ENCODE results near the gene CMC4.

The CMC4 gene

GRCh38 chrX:155052738-155053498 lies 18.0 kb downstream of the CMC4 start:
- H3K27me3 ChIP-seq (ENCODE audit: control insufficient read depth in 1 of 2, insufficient read depth in 2 of 2, low read length in 2 of 2), result no peaks in the 10 kb centered on the region
- H3K9ac ChIP-seq (ENCODE audit: low read length), result no peak overlapping the region
- H3K36me3 ChIP-seq (ENCODE audit: insufficient read depth, low read length), result peaks cover 5% of the 10 kb centered on the region
- no peak overlapping the region for H3K4me3 ChIP-seq (ENCODE audit: low read depth in 1 of 2, low read length in 2 of 2)
- H3K9me3 ChIP-seq (ENCODE audit: low read length), result no peaks in the 10 kb centered on the region
- H3K27ac ChIP-seq (ENCODE audit: low read depth, low read length), result no peak overlapping the region
- H3K4me1 ChIP-seq (ENCODE audit: insufficient read depth, low read length), result peaks cover 8% of the 10 kb centered on the region

DNA sequence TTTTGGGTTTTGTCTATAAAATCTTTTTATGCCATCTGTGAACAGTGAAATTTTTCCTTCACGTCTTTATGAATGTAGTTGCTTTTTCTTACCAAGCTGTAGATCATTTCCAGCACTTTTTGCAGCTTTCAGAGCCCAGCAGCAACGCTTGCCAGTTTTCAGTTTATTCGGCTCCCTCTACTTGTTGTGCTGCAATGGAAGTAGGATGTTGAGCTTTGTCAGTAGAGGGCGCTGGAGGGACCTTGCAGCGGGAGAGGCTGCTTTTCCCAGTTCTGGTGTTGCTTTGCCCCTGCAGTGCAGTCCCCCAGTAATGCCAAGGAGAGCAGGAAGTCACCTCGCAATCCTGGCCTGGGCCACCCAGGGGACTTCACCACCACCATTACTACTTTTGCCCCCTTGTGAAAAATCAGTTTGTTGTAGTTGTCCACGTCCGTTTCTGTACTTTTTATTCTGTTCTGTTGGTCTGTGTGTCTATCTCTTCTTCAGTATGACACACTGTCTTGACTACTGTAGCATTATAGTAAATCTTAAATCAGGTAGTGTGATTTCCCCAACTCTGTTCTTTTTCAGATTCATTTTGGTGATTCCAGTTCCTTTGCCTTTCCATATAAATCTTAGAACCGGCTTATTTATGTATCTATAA lies 21.8 kb downstream of the CMC4 start:
- Histone ChIP-seq H3K4me3 (ENCODE audit: low read depth in 1 of 2, low read length in 2 of 2) (no peak overlapping the region), H3K4me1 (ENCODE audit: insufficient read depth, low read length) (no peaks in the 10 kb centered on the region), H3K27me3 (ENCODE audit: control insufficient read depth in 1 of 2, insufficient read depth in 2 of 2, low read length in 2 of 2) (no peaks in the 10 kb centered on the region), H3K36me3 (ENCODE audit: insufficient read depth, low read length) (peaks cover 12% of the 10 kb centered on the region), H3K9ac (ENCODE audit: low read length) (no peak overlapping the region), H3K9me3 (ENCODE audit: low read length) (no peaks in the 10 kb centered on the region), H3K27ac (ENCODE audit: low read depth, low read length) (no peak overlapping the region)

- H3K27me3 ChIP-seq (ENCODE audit: control insufficient read depth in 1 of 2, insufficient read depth in 2 of 2, low read length in 2 of 2), result no peaks in the 10 kb centered on the region
- H3K27ac ChIP-seq (ENCODE audit: low read depth, low read length), result no peak overlapping the region
- no peaks in the 10 kb centered on the region for H3K4me1 ChIP-seq (ENCODE audit: insufficient read depth, low read length)
- H3K9ac ChIP-seq (ENCODE audit: low read length), result no peak overlapping the region
- no peak overlapping the region for H3K4me3 ChIP-seq (ENCODE audit: low read depth in 1 of 2, low read length in 2 of 2)
- peaks cover 12% of the 10 kb centered on the region for H3K36me3 ChIP-seq (ENCODE audit: insufficient read depth, low read length)
- no peaks in the 10 kb centered on the region for H3K9me3 ChIP-seq (ENCODE audit: low read length)
Observed at GRCh38 chrX:155046811-155047528, 24.0 kb downstream of the CMC4 start.

- H3K9me3 ChIP-seq (ENCODE audit: low read length), result no peaks in the 10 kb centered on the region
- no peak overlapping the region for H3K9ac ChIP-seq (ENCODE audit: low read length)
- peaks cover 8% of the 10 kb centered on the region for H3K36me3 ChIP-seq (ENCODE audit: insufficient read depth, low read length)
- H3K27me3 ChIP-seq (ENCODE audit: control insufficient read depth in 1 of 2, insufficient read depth in 2 of 2, low read length in 2 of 2), result no peaks in the 10 kb centered on the region
- no peak overlapping the region for H3K27ac ChIP-seq (ENCODE audit: low read depth, low read length)
- no peak overlapping the region for H3K4me3 ChIP-seq (ENCODE audit: low read depth in 1 of 2, low read length in 2 of 2)
- no peaks in the 10 kb centered on the region for H3K4me1 ChIP-seq (ENCODE audit: insufficient read depth, low read length)
Observed at GRCh38 chrX:155046129-155046810, 24.7 kb downstream of the CMC4 start.

- Histone ChIP-seq H3K27ac (ENCODE audit: low read depth, low read length) (no peak overlapping the region), H3K36me3 (ENCODE audit: insufficient read depth, low read length) (peaks cover 5% of the 10 kb centered on the region), H3K9ac (ENCODE audit: low read length) (no peak overlapping the region), H3K4me3 (ENCODE audit: low read depth in 1 of 2, low read length in 2 of 2) (no peak overlapping the region), H3K27me3 (ENCODE audit: control insufficient read depth in 1 of 2, insufficient read depth in 2 of 2, low read length in 2 of 2) (no peaks in the 10 kb centered on the region), H3K4me1 (ENCODE audit: insufficient read depth, low read length) (no peaks in the 10 kb centered on the region), H3K9me3 (ENCODE audit: low read length) (peaks cover 9% of the 10 kb centered on the region)
Observed at GRCh38 chrX:155035688-155036087, 35.2 kb downstream of the CMC4 start.

GRCh38 chrX:155031657-155032056 lies 39.3 kb downstream of the CMC4 start:
- Histone ChIP-seq H3K9me3 (ENCODE audit: low read length) (peaks cover 9% of the 10 kb centered on the region), H3K9ac (ENCODE audit: low read length) (no peak overlapping the region), H3K36me3 (ENCODE audit: insufficient read depth, low read length) (peaks cover 5% of the 10 kb centered on the region), H3K4me3 (ENCODE audit: low read depth in 1 of 2, low read length in 2 of 2) (no peak overlapping the region), H3K4me1 (ENCODE audit: insufficient read depth, low read length) (peaks cover 14% of the 10 kb centered on the region), H3K27me3 (ENCODE audit: control insufficient read depth in 1 of 2, insufficient read depth in 2 of 2, low read length in 2 of 2) (no peaks in the 10 kb centered on the region), H3K27ac (ENCODE audit: low read depth, low read length) (no peak overlapping the region)

GRCh38 chrX:155028877-155029291 lies 42.1 kb downstream of the CMC4 start:
- Histone ChIP-seq H3K27me3 (ENCODE audit: control insufficient read depth in 1 of 2, insufficient read depth in 2 of 2, low read length in 2 of 2) (no peaks in the 10 kb centered on the region), H3K4me3 (ENCODE audit: low read depth in 1 of 2, low read length in 2 of 2) (no peak overlapping the region)

DNA sequence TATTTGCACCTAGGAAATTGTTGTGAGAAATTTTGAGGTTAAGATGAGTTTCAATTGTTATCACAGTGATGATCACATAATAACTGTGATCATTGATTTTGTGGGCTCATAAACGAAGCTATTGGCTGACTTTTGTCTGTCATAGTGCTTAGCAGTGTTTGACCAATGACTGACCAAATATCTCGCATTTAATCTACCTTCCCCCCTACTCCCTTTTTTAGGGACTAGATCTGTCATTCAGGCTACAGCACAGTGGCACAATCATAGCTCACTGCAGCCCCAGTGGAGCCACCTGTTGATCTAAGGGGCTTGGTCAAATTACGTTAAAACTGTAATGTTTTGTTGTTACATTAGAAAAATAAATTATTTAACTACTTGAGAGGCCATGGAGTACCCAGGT lies 42.8 kb downstream of the CMC4 start:
- H3K4me3 ChIP-seq (ENCODE audit: low read depth in 1 of 2, low read length in 2 of 2), result peak overlapping the region; percentile 5 to 82
- peaks cover 14% of the 10 kb centered on the region for H3K4me1 ChIP-seq (ENCODE audit: insufficient read depth, low read length)
- peak overlapping the region; percentile 70 for H3K27ac ChIP-seq (ENCODE audit: low read depth, low read length)
- H3K36me3 ChIP-seq (ENCODE audit: insufficient read depth, low read length), result no peaks in the 10 kb centered on the region
- no peaks in the 10 kb centered on the region for H3K27me3 ChIP-seq (ENCODE audit: control insufficient read depth in 1 of 2, insufficient read depth in 2 of 2, low read length in 2 of 2)
- peak overlapping the region; percentile 80 for H3K9ac ChIP-seq (ENCODE audit: low read length)
- no peaks in the 10 kb centered on the region for H3K9me3 ChIP-seq (ENCODE audit: low read length)

More at GRCh38 chrX:155028877-155029291, 42.1 kb downstream of the CMC4 start:
- Histone ChIP-seq H3K27ac (ENCODE audit: low read depth, low read length) (no peak overlapping the region), H3K9ac (ENCODE audit: low read length) (no peak overlapping the region), H3K36me3 (ENCODE audit: insufficient read depth, low read length) (peaks cover 4% of the 10 kb centered on the region), H3K4me1 (ENCODE audit: insufficient read depth, low read length) (peaks cover 14% of the 10 kb centered on the region), H3K9me3 (ENCODE audit: low read length) (no peaks in the 10 kb centered on the region)

GRCh38 chrX:155027509-155028066 lies 43.3 kb downstream of the CMC4 start:
- Histone ChIP-seq H3K27me3 (ENCODE audit: control insufficient read depth in 1 of 2, insufficient read depth in 2 of 2, low read length in 2 of 2) (no peaks in the 10 kb centered on the region), H3K36me3 (ENCODE audit: insufficient read depth, low read length) (no peaks in the 10 kb centered on the region), H3K4me1 (ENCODE audit: insufficient read depth, low read length) (peaks cover 14% of the 10 kb centered on the region), H3K27ac (ENCODE audit: low read depth, low read length) (peak overlapping the region; percentile 70), H3K9ac (ENCODE audit: low read length) (peak overlapping the region; percentile 80), H3K9me3 (ENCODE audit: low read length) (no peaks in the 10 kb centered on the region), H3K4me3 (ENCODE audit: low read depth in 1 of 2, low read length in 2 of 2) (peak overlapping the region; percentile 56 to 82)

GRCh38 chrX:155026727-155027508 lies 44.0 kb downstream of the CMC4 start, which contains the start of gene FUNDC2:
FUNDC2 (plus strand) TSS chrX:155026844; CDS start chrX:155026939, 95 bp downstream.
- Histone ChIP-seq H3K4me3 (ENCODE audit: low read depth in 1 of 2, low read length in 2 of 2) (peak within 1 kb of the TSS; percentile 56 to 82), H3K4me1 (ENCODE audit: insufficient read depth, low read length) (peaks cover 14% of the 10 kb centered on the region), H3K9ac (ENCODE audit: low read length) (peak within 1 kb of the TSS; percentile 80), H3K9me3 (ENCODE audit: low read length) (no peaks in the 10 kb centered on the region), H3K27ac (ENCODE audit: low read depth, low read length) (peak within 1 kb of the TSS; percentile 70), H3K36me3 (ENCODE audit: insufficient read depth, low read length) (no peaks in the 10 kb centered on the region), H3K27me3 (ENCODE audit: control insufficient read depth in 1 of 2, insufficient read depth in 2 of 2, low read length in 2 of 2) (no peaks in the 10 kb centered on the region)

All from muscle layer of colon (tissue), 2 donors.